Subcutaneous adipose tissue (tissue), 4 donors: ENCODE data around the gene EFHC1. TPM values are rescaled to one million over a fixed set of nuclear protein-coding genes. Genes with fewer than 3 reads are reported as not detected.

Experiments
- total RNA-seq, 4 donors: library from RNA; depleted of rRNA; stranded (reverse); fragments of >200 nt; gene quantifications; one replicate each; pipeline ENCODE4 v1.1.0, GENCODE V29; 2016
- TF ChIP-seq, protein P1 (sequence below): fragments of 450-650 bp; IDR thresholded peaks from one replicate; pipeline ENCODE4 v1.5.1; 2016; ENCODE audit warnings: low read depth, mild to moderate bottlenecking, control low read depth, antibody characterized with exemption, moderate library complexity

EFHC1 gene
- total RNA-seq, 4 donors from 2014 or later: 26.2 to 33.9 (median 27.3) TPM

DNA sequence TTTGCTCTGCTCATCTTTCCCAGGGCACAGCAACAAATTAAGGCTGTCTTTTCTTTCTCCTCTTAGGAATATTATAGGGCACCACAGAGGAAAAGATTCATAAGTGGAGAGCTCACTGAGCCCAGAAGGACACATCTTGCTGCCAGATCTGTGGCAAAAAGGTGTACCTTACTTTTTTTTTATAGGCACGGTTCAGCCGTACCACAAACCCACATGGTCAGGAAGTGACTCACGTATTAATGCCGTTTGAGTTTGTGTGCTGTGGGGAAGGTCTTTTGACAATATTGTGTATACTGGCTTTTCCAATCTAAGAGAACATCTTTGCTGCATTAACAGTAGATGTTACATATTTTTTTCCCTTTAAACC lies 29.8 kb upstream of the EFHC1 start:
- TF ChIP-seq, protein P1, sequence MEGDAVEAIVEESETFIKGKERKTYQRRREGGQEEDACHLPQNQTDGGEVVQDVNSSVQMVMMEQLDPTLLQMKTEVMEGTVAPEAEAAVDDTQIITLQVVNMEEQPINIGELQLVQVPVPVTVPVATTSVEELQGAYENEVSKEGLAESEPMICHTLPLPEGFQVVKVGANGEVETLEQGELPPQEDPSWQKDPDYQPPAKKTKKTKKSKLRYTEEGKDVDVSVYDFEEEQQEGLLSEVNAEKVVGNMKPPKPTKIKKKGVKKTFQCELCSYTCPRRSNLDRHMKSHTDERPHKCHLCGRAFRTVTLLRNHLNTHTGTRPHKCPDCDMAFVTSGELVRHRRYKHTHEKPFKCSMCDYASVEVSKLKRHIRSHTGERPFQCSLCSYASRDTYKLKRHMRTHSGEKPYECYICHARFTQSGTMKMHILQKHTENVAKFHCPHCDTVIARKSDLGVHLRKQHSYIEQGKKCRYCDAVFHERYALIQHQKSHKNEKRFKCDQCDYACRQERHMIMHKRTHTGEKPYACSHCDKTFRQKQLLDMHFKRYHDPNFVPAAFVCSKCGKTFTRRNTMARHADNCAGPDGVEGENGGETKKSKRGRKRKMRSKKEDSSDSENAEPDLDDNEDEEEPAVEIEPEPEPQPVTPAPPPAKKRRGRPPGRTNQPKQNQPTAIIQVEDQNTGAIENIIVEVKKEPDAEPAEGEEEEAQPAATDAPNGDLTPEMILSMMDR: no peak

- TF ChIP-seq, protein P1: no peak
These were observed 28.5 kb upstream of the EFHC1 start for GRCh38 chr6:52391599-52391998.

GRCh38 chr6:52392944-52393343 lies 27.2 kb upstream of the EFHC1 start:
- TF ChIP-seq, protein P1: no peak

DNA sequence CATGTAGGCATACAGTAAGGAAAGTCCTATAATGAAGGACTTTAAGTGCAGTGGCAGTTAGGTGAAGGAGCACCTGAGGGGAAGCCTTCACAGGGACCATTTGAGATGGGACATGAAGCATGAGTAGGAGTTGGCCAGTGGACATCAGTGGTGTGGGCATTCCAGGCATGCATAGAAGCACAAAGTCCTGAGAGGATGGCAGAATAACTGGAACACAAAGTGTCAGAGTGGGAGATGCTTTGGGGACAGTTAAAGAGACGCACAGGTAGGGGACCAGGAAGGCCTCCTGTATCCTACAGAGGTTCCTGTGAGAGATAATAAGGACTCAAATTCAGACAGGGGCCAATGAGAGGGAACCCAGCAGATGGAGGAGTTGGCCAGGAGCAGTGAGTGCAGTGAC lies 26.4 kb upstream of the EFHC1 start:
- TF ChIP-seq, protein P1: no peak

DNA sequence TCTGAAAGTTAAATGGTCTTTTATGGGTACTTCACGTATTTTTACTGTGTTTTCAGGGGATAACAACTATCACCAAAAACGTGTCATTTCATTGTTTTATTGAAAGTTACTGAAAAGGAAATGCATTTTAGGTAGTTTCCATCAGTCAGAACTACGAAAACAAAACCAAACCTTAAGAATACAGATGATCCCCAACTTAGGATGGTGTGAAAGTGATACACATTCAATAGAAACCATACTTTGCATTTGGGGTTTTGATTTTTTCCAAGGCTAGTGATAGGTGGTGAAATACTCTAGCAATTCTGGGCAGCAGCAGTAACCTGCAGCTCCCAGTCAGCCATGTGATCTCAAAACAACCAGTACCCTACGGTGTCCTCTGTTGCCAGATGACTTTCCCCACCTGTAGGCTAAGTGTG lies 25.9 kb upstream of the EFHC1 start:
- TF ChIP-seq, protein P1: no peak

GRCh38 chr6:52395969-52396368 lies 24.2 kb upstream of the EFHC1 start:
- TF ChIP-seq, protein P1: no peak

GRCh38 chr6:52399511-52400312 lies 20.4 kb upstream of the EFHC1 start:
- TF ChIP-seq, protein P1: no peak
